GM21526 (cell line): ENCODE measurements around the gene APC.
"Not testable (repeated sequence)": the region's sequence is repeated elsewhere in the genome, so short reads cannot be mapped to it uniquely, and the experiment has no call there.

ENCODE experiments used
- ATAC-seq: cut with Tn5 transposase; IDR thresholded peaks from one replicate; pipeline ENCODE4 v1.9.1; 2021; ENCODE audit warnings: moderate library complexity; ENCODE audit not compliant: unreplicated experiment, low FRiP score

APC gene

DNA sequence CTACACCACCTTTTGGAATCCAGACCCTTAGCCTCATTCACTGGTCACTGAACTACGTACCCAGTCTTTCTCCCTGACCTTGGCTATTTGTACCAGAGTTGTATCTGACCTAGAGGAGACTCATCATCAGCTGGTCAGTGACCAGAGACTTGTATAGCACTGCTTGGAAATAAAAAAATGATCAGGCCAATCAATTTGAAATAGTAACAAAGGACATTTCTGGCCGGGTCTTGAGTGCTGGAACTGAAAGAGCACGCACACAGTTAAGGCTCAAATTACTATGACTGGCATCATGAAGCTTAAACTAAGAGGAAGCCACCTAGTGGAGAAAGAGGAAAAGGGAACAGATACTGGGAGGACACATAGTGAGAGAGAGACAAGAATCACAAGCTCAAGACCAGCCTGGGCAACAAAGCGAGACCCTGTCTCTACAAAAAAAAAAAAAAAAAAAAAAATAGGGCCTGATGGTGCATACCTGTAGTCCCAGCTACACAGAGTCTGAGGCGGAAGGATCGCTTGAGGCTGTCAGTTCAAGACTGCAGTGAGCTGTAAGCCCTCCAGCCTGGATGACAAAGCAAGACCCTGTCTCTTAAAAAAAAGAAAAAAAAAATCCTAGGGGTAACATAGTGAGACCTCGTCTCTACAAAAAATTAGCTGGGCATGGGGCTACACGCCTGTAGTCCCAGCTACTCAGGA lies 110.6 kb downstream of the APC start:
- peak; percentile 99 for ATAC-seq

- ATAC-seq = no peak
Measured at GRCh38 chr5:112849912-112850311, 112.2 kb downstream of the APC start.

- ATAC-seq = no peak
Measured at GRCh38 chr5:112854651-112855050, 117.0 kb downstream of the APC start.

DNA sequence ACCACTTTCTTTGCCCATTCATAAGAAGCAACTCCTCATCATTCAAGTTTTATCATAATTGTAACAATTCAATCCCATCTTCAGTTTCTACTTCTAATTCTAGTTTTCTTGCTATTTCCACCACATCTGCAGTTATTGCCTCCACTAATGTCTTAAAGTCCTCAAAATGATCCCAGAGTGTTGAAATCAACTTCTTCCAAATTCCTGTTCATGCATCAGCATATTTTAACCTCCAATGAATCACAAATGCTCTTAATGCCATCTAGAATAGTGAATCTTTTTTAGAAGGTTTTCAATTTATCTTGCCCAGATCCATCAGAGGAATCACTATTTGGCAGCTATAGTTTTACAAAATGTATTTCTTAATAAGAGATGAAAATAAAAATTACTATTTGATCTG lies 120.2 kb downstream of the APC start:
- no peak for ATAC-seq

- ATAC-seq = not testable (repeated sequence)
Measured at GRCh38 chr5:112860571-112860928, 122.9 kb downstream of the APC start.

DNA sequence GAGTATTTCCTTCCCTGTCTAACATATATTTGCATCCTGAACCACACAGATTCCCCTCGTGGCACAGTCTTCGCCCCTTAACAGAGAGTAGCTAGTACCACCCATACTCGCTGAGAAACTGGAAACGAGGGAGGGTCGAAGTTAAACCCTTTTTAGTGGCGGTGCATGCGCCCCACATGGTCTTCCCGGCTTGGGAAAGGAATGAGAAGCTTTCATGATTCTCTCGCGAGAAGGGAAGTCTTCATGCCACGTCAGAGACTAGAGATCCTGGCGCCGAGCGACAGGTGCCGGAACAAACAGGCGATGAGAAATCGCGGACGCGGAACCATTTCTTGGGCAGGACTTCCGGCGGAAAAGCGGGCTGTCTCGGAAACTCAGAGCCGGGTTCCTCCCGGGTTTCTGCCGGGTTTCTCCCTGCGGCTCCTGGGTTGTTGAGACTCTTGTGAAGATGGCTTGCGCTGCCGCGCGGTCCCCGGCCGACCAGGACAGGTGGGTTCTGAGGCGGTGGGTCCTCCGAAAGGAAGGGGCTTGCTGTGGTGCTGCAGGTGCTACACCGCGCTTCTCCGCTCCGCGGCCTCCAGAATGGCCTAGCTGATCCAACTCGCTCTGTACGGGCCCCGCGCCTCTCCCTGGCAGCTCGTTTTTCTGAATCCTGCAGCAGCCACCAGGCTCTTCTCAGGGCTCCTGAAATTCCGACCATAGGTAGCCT lies 123.4 kb downstream of the APC start, which contains the start of gene SRP19:
SRP19 (plus strand) TSS at position 359 of the 709 bp plus-strand sequence; CDS start at position 449, 90 bp downstream.
- peak; percentile 96 for ATAC-seq

GRCh38 chr5:112861638-112861985 lies 123.9 kb downstream of the APC start:
- no peak for ATAC-seq

DNA sequence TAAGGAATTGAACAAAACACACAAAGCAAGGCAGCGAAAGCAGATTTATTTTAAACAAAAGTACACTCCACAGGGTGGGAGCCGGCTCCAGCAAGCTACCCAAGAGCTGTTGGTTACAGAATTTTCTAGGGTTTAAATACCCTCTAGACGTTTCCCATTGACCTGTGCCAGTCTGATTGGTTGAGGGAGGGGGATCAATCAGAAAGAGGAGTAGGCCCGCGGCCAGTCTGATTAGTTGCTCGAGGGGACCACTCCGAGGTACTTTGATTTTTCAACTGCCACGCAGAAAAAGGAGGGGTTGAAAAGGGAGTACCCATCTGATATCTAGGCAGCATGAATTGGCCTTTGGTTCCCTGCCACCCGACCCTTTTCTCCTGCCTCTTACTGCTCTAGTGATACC lies 124.4 kb downstream of the APC start:
- no peak for ATAC-seq

DNA sequence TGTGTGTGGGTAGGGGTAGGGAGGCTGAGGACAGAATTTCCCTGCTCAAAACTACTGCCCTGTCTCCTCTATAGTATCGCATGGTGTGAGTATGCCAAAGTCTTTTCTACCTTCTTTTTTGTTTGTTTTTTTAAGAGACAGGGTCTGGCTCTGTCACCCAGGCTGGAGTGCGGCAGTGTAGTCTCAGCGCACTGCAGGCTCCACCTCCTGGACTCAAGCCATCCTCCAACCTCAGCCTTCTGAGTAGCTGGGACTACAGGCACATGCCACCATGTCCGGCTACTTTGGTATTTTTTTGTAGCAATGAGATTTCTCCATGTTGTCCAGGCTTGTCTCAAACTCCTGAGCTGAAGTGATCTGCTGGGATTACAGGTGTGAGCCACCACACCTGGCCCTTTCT lies 125.9 kb downstream of the APC start:
- no peak for ATAC-seq

DNA sequence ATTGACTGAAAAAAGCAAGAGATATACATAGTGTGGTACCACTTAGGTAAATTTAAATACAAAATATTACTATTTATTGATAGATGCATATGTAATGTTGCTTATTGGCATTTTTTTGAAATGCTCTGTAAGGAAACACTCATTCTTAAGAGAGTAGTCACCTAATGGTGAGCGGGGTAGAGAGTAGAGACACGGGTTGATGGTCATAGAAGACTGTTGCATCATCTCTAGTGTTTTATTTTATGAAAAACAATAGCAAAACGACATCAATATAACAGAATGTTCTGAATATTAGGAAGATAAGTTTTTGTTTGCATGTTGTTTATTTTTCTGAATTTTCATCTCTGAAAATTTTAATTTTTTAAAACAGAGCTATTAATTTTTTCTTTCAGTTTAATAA lies 127.4 kb downstream of the APC start:
- ATAC-seq = no peak

GRCh38 chr5:112866739-112867138 lies 129.1 kb downstream of the APC start:
- ATAC-seq = no peak

- no peak for ATAC-seq
Measured at GRCh38 chr5:112867411-112867810, 129.7 kb downstream of the APC start.

DNA sequence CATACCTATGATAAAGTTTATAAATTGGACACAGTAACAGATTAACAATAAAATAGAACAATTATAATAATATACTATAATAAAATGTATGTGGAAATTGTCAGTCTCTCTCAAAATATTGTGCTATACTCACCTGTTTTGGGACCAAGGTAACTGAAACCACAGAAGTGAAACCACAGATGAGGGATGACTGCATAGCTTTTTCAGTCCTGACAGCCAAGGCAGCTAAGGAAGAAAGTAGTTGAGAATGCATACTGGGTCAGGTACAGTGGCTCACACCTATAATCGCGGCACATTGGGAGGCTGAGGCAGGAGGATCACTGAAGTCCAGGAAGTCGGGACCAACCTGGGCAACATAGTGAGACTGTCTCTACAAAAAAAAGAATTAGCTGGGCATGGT lies 132.3 kb downstream of the APC start:
- ATAC-seq = peak; percentile 85

GRCh38 chr5:112870966-112871365 lies 133.3 kb downstream of the APC start:
- ATAC-seq = no peak

DNA sequence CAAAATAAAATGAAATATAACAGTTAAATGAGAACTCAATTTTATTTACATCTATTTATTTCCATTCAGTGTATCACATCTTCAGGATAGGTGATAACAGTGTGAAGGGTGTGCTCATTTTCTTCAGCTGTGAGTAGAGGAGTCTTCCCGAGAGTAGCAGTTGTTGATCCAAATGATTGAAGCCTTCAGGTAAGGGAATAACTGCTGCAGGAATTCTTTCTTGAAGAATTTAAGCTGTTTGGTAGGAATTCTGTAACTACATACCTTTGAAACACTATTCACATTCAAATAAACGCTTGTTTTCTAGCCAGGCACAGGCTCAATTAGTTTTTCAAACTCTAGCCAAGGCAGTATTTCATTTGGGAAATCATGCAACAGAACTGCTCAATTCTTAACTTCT lies 138.7 kb downstream of the APC start:
- no peak for ATAC-seq

DNA sequence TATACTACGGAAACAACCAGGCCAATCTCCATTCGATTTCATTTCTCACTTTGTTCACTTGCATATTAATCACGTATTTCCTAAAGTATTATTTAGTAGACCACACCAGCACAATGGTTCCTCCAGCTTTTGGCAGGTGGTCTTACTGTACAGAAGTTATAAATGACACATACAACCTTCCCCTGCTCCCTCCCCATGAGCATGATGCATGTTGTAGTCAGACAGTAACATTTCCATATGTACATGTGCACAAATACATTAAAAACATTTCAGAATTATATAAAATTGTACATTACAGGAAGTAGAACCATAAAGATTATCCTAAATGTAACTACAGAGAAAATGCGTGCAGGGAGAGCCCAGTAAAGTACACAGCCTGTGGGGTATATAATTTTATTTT lies 140.4 kb downstream of the APC start:
- no peak for ATAC-seq

GRCh38 chr5:112878760-112879159 lies 141.1 kb downstream of the APC start:
- no peak for ATAC-seq

DNA sequence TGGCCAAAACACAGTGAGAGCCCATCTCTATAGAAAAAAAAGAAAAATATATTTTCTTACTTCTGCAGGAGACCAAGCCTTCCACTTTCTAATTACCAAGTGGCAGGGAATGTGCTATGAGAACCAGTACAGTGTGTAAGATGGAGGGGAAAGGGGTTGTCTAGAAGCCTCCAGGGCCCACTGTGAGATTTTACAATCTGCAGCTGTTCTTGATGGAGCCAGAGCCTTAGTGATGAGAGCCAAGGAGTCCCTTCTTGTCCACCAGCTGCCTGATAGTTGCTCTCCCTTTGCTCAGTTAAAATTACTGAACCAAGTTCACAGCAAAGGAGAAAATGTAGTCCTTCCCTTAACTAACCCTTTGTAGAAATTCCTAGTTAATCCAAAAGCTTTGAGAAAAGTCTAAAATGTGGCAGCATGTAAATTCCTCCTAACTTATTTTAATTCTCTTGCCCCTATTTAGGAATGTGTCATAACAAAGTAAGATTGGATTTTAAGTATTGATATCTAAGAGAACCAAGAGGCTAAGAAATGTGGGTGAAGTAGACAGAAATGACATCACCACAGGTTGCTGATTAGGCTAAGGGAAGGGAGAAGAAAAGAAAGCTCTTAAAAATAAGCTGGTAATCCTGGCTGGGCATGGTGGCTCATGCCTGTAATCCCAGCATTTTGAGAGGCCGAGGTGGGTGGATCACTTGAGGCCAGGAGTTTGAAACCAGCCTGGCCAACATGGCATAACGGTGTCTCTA lies 142.7 kb downstream of the APC start:
- no peak for ATAC-seq

DNA sequence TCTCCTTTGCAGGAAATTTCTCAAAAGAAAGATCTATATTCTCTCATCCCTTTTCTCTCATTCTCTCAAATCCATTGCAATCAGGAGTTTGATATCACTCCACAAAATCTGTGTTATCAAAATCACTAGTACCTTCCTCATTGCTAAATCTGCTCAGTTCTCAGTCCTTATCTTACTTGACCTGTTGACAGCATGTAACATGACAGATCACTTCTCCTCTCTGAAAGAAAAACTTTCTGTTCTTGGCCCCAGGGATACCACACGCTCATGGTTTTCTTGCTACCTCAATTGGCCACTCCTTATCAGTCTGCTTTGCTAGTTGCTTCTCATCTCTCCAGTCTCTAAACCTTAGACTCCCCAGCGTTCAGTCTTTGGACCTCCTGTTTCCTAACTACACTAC lies 145.5 kb downstream of the APC start:
- ATAC-seq = no peak

- ATAC-seq = no peak
Measured at GRCh38 chr5:112885001-112885400, 147.3 kb downstream of the APC start.

DNA sequence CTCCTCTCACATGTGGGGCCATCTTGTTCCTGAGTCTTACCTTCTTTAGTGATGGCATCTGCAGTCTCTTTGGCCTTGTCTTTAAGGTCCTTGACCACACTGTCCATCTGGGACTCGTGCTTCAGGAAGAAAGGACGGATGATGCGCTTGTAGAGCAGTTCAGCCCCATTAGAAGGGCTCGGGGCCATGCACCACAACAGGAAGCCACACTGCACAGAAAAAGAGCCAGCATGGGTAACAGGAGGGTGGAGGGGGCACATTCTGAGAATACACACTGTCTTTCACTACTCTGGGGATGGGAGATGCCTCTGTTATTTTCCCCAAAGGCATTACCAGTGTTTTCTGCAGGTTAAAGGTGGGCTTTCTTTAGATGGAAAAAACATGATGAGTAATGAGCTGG lies 149.3 kb downstream of the APC start:
- no peak for ATAC-seq

- ATAC-seq = not testable (repeated sequence)
Measured at GRCh38 chr5:112892066-112892465, 154.4 kb downstream of the APC start.
